GM18505 (cell line): ENCODE data around the gene SMAP1.

Source experiments
- ATAC-seq: cut with Tn5 transposase; IDR thresholded peaks from one replicate; pipeline ENCODE4 v1.9.1; 2021; ENCODE audit not compliant: unreplicated experiment
- POLR2A ChIP-seq: IDR thresholded peaks from 4 replicates; pipeline ENCODE4 v1.6.1; 2011; ENCODE audit warnings: borderline replicate concordance; ENCODE audit not compliant: insufficient read depth, insufficient read length; ENCODE audit errors: extremely low read depth

SMAP1 gene

DNA sequence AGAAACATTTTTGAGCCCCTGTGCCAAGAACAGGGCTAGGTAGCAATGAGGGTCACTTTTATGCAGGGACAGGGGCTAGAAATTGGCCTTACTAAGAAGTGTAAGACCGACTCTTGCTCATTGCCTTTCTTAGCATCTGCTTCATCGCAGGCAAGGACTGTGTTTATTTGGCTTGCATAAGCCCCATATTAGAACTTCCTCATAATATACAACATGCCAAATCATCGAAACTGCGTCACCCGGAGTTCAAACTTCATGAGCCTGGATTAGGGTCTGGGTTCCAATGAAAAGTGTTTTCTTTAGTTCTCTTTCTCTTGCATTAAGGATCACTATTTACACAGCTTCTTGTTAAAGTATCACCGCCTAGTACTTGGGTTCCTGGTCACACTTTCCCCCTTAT lies 977 bp upstream of the SMAP1 start:
- no peak for TF ChIP-seq POLR2A
- no peak for ATAC-seq

GRCh38 chr6:70667256-70667710 lies 400 bp upstream of the SMAP1 start:
- no peak for ATAC-seq
- TF ChIP-seq POLR2A, result peak; percentile 83

DNA sequence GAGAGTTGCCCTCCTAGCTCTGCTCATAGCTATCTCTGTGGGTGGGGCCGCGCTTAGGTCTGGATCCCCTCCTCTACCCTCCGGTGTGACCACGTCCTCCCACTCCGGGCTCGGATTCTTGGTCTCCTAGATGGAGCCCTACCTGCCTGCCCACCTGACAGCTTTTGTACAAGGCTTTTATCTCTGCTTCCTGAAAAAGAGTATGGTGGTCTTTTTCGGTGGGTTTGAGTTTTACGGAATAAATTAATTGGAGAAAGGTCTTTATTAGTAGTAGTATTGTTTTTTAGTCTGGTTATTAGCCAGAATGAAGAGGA lies 773 bp downstream of the SMAP1 start:
- no peak for TF ChIP-seq POLR2A
- ATAC-seq, result no peak

GRCh38 chr6:70669133-70669532 lies 1.4 kb downstream of the SMAP1 start:
- ATAC-seq, result no peak

DNA sequence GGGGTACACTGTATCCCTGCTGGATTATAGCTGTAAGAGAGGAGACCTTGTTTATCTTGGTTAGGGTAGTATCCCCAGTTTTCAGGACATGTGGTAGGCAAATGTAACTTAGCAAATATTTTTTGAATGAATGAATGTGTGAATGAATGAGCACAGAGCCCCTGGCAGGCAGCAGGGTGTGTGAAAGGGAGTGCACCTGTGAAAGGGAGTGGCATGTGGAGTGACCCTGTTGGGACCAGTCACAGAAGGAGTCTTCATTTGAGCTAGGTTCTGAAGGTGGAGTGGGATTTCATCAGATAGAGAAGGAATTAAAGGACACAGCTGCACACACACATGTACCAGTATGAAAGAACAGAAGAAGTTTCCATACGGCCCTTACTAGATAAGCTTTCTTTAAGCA lies 4.9 kb downstream of the SMAP1 start:
- TF ChIP-seq POLR2A, result no peak
- ATAC-seq, result no peak

More at GRCh38 chr6:70669133-70669532, 1.4 kb downstream of the SMAP1 start:
- TF ChIP-seq POLR2A, result no peak

DNA sequence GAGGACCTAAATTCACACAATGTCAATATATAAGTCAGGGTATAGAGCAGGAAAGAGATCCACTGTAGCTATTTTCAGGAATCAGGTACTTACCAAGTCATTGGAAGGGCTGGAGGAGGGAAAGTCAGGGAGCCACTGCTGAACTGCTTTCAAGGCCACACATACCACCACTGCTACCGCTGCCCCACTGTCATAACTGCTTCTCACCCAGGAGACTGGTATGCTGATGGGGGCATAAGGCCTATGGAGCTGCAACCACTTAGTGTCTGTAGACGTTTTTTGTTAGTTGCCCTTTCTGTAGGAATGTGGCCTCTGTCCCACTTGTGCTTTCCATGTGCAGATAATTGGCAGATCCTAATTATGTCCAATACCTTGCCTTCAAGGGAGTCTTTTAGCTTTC lies 5.4 kb downstream of the SMAP1 start:
- no peak for TF ChIP-seq POLR2A
- no peak for ATAC-seq

DNA sequence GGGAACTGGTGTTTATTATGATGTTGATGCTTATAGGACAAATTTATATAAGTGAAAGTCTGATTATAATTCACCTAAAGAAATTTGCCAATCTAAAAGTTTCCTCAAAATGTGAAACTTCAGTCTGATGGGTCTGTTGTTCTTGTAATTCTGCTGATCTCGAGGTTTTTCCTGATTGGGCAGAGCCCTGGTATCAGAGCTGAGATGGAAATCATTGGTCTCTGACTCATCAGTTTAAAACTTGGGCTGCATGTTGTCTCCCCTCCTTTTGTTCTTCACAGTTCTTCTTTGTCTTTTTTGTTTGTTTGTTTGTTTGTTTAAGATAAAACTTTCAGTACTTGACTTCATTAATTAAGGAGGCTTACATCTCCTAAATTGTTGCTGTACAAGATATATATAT lies 5.9 kb downstream of the SMAP1 start:
- no peak for ATAC-seq
- TF ChIP-seq POLR2A, result no peak

- TF ChIP-seq POLR2A, result no peak
- ATAC-seq, result no peak
Observed at GRCh38 chr6:70675822-70676221, 8.1 kb downstream of the SMAP1 start.

DNA sequence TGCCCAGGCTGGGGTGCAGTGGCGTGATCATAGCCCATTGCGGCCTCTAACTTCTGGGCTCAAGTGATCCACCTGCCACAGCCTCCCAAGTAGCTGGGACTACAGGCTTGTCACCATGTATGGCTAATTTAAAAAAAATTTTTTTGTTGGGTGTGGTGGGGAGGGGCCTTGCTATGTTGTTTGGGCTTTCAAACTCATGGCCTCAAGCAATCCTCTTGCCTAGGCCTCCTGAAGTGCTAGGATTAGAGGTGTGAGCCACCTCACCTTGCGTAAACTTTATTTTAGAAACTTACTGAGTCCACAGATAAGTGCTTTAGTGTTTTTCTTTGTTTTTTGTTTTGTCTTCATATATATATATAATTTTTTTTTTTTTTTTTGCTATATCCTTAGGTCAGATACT lies 9.1 kb downstream of the SMAP1 start:
- no peak for ATAC-seq
- TF ChIP-seq POLR2A, result no peak

DNA sequence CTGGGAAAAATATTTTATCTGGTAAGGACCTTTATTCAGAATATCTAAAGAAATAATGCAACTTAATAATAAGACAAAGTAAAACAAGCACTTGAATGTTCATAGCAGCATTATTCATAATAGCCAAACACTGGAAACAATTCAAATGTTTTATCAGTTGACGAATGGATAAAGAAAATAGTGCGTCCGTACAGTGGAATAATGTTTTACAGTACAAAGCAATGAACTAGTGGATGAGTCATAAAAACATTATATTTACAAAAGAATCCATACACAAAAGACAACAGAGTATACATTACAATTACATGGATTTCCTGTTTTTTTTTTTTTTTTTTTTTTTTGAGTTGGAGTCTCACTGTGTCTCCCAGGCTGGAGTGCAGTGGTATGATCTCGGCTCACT lies 12.7 kb downstream of the SMAP1 start:
- no peak for TF ChIP-seq POLR2A
- no peak for ATAC-seq

DNA sequence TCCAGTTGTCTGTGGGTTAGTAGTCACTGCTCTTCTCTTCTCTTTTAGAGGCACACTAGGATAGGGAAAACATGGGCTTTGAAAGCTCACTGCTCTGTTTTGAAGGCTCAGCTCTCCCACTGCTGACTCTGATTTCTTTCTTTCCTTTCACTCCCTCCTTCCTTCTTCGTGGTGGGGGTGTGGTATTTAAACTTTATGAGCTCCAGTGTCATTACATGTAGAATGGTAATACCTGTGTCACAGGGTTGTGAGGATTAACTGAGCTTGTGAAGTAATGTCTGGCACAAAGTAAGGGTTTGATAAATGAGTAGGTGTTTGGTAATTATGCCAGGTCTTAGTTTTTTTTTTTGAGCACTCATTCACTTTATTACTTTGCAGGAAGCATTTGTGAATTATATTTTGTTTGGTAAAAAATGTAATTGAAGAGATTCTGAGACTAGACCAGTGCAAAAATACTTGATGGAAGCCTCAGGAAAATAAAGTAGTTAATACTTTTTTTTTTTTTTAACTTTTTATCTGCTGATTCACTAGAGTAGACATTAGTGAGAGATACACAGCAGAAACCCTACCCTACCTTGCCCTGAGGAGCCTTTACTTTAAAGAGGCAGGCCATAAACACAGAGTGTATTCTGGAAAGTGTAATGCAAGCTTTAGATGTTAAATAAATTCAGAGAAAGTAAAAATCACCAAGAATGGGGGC lies 17.3 kb downstream of the SMAP1 start:
- ATAC-seq, result no peak
- TF ChIP-seq POLR2A, result no peak

- ATAC-seq, result no peak
Observed at GRCh38 chr6:70685494-70686180, 18.0 kb downstream of the SMAP1 start.

DNA sequence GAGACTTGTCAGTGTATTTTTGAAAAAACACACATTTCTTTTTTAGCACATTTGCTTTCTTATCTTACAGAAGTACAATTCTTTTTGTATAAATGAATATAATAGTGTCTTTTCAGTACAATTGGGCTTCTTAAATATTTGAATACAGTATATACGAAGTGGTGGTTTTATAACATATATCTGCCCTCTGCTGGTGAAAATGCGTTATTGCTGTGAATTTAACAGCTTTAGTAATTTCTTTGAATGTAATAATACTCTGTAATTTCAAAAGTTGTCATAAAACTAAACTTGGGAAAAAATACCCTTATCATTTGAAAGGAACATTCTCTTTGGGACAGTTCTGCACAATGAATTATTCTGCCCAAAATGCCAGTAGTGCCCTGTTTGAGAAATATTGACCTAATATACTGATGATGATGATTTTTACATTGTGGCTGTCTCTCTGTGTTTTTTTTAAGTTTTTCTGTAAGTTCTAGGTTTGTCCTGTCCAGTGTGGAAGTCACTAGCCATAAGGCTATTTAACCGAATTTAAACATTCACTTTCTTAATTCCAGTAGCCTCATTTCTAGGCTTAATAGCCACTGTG lies 19.0 kb downstream of the SMAP1 start:
- no peak for TF ChIP-seq POLR2A

More at GRCh38 chr6:70685494-70686180, 18.0 kb downstream of the SMAP1 start:
- no peak for TF ChIP-seq POLR2A

DNA sequence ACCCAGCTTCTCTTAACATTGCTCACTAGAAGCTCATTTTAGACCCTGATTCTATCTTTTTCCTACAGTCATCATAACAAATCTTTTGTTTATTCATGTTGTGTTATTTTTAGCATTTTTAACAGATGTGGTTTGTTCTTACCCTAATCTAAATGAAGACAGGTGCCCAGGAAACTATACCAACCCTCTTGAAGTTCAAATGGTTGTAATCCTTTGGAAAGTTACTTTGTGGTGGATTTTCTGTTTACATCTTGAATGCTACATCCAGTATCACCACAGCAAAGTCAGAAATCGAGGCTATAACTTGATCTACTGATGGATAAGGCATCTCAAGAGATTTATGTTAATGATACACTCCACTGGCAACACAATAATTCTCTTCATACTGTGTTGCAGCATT lies 26.2 kb downstream of the SMAP1 start:
- ATAC-seq, result no peak
- TF ChIP-seq POLR2A, result no peak

More for the DNA sequence above, 19.0 kb downstream of the SMAP1 start:
- no peak for ATAC-seq
